T-helper 9 cell (primary cell): ENCODE measurements around the gene FHIT.
"Not testable (repeated sequence)": the region's sequence is repeated elsewhere in the genome, so short reads cannot be mapped to it uniquely, and the experiment has no call there.

Source experiments
- DNase-seq: peaks from one replicate; pipeline ENCODE4 v3.0.0-alpha.2; 2020

Gene FHIT

GRCh38 chr3:59939826-59940426, 1311.3 kb downstream of the FHIT start:
- no peak for DNase-seq

- DNase-seq = no peak
Measured at GRCh38 chr3:59938828-59939227, 1312.4 kb downstream of the FHIT start.

- DNase-seq = no peak
Measured at GRCh38 chr3:59937201-59937600, 1314.1 kb downstream of the FHIT start.

GRCh38 chr3:59936472-59936871, 1314.8 kb downstream of the FHIT start:
- no peak for DNase-seq

- no peak for DNase-seq
Measured at GRCh38 chr3:59935025-59935424, 1316.2 kb downstream of the FHIT start.

- DNase-seq = not testable (repeated sequence)
Measured at GRCh38 chr3:59934560-59934959, 1316.7 kb downstream of the FHIT start.

- DNase-seq = no peak
Measured at GRCh38 chr3:59930170-59930569, 1321.1 kb downstream of the FHIT start.

GRCh38 chr3:59927056-59927455, 1324.2 kb downstream of the FHIT start:
- DNase-seq = no peak

- DNase-seq = no peak
Measured at GRCh38 chr3:59925946-59926345, 1325.3 kb downstream of the FHIT start.

GRCh38 chr3:59922192-59922591, 1329.1 kb downstream of the FHIT start:
- no peak for DNase-seq

- no peak for DNase-seq
Measured at GRCh38 chr3:59920822-59921221, 1330.4 kb downstream of the FHIT start.

GRCh38 chr3:59919586-59919985, 1331.7 kb downstream of the FHIT start:
- no peak for DNase-seq

- DNase-seq = no peak
Measured at GRCh38 chr3:59914251-59914650, 1337.0 kb downstream of the FHIT start.

- no peak for DNase-seq
Measured at GRCh38 chr3:59913645-59914044, 1337.6 kb downstream of the FHIT start.

GRCh38 chr3:59908701-59909100, 1342.6 kb downstream of the FHIT start:
- DNase-seq = no peak

- DNase-seq = no peak
Measured at GRCh38 chr3:59908280-59908679, 1343.0 kb downstream of the FHIT start.

- no peak for DNase-seq
Measured at GRCh38 chr3:59904296-59904695, 1347.0 kb downstream of the FHIT start.

GRCh38 chr3:59899061-59899460, 1352.2 kb downstream of the FHIT start:
- DNase-seq = no peak

GRCh38 chr3:59895972-59896371, 1355.3 kb downstream of the FHIT start:
- DNase-seq = no peak

GRCh38 chr3:59894425-59895121, 1356.7 kb downstream of the FHIT start:
- DNase-seq = no peak

- DNase-seq = no peak
Measured at GRCh38 chr3:59890639-59891038, 1360.6 kb downstream of the FHIT start.

- DNase-seq = no peak
Measured at GRCh38 chr3:59886790-59887189, 1364.5 kb downstream of the FHIT start.

- no peak for DNase-seq
Measured at GRCh38 chr3:59885899-59886400, 1365.3 kb downstream of the FHIT start.

- no peak for DNase-seq
Measured at GRCh38 chr3:59885101-59885500, 1366.2 kb downstream of the FHIT start.

GRCh38 chr3:59884409-59884808, 1366.8 kb downstream of the FHIT start:
- no peak for DNase-seq
